CD14-positive monocyte (primary cell): ENCODE results near the gene ANKRD37. TPM values are rescaled to one million over a fixed set of nuclear protein-coding genes. Genes with fewer than 3 reads are reported as not detected.

Experiments
- DNase-seq, 3 donors: peaks; one replicate each; pipeline ENCODE4 v3.0.0-alpha.2; 2011 to 2022
- H2AFZ ChIP-seq: 2 replicates; pipeline ENCODE4 v1.6.0; 2012; ENCODE audit warnings: mild to moderate bottlenecking, low read depth, low read length, inconsistent platforms; ENCODE audit not compliant: insufficient read depth, poor library complexity, severe bottlenecking
- H3K27ac ChIP-seq, 2 donors: 1 replicate in 1 of 2; 2 replicates in 1 of 2; pipeline ENCODE4 v1.5.1; 2012 to 2013; ENCODE audit warnings: low read length in 2 of 2, control low read depth in 1 of 2, inconsistent platforms in 1 of 2, low read depth in 1 of 2, mild to moderate bottlenecking in 1 of 2
- H3K27me3 ChIP-seq, 2 donors: one replicate each; pipeline versions ENCODE4 v1.6.0 to v1.6.1; 2011 to 2013; ENCODE audit warnings: low read length in 2 of 2; ENCODE audit not compliant: control insufficient read depth in 2 of 2, insufficient read depth in 2 of 2
- H3K36me3 ChIP-seq, 2 donors: replicated peaks in 1 of 2; 1 replicate in 1 of 2; 2 replicates in 1 of 2; pipeline versions ENCODE4 v1.5.1 to v1.6.1; 2012 to 2013; ENCODE audit warnings: low read length in 2 of 2, control low read depth in 1 of 2, inconsistent platforms in 1 of 2, mild to moderate bottlenecking in 1 of 2; ENCODE audit not compliant: insufficient read depth in 2 of 2, control insufficient read depth in 1 of 2
- H3K4me1 ChIP-seq, 2 donors: 1 replicate in 1 of 2; 2 replicates in 1 of 2; pipeline versions ENCODE4 v1.5.1 to v1.6.1; 2012 to 2013; ENCODE audit warnings: low read length in 2 of 2, control low read depth in 1 of 2, inconsistent platforms in 1 of 2, mild to moderate bottlenecking in 1 of 2, moderate library complexity in 1 of 2; ENCODE audit not compliant: insufficient read depth in 2 of 2, control insufficient read depth in 1 of 2
- H3K4me2 ChIP-seq: replicated peaks from 2 replicates; pipeline ENCODE3; 2012; ENCODE audit warnings: low read length, moderate library complexity, mild to moderate bottlenecking; ENCODE audit not compliant: poor library complexity, severe bottlenecking; ENCODE audit errors: extremely low read depth
- H3K4me3 ChIP-seq, 3 experiments: fragments of 200-600 bp in 1 of 3; sonication (generic) in 1 of 3; replicated peaks in 1 of 3; 1 replicate in 2 of 3; 2 replicates in 1 of 3; pipeline ENCODE4 v1.5.1; 2011 to 2013; ENCODE audit warnings: low read length in 3 of 3, mild to moderate bottlenecking in 3 of 3, control low read depth in 2 of 3, low read depth in 2 of 3, inconsistent platforms in 1 of 3, moderate library complexity in 1 of 3
- H3K79me2 ChIP-seq: 2 replicates; pipeline ENCODE4 v1.6.0; 2012; ENCODE audit warnings: mild to moderate bottlenecking, control low read depth, inconsistent platforms, low read length, moderate library complexity; ENCODE audit not compliant: insufficient read depth
- H3K9ac ChIP-seq: 2 replicates; pipeline ENCODE4 v1.6.0; 2017; ENCODE audit warnings: low read length, mild to moderate bottlenecking; ENCODE audit not compliant: insufficient read depth, poor library complexity, severe bottlenecking
- H3K9me3 ChIP-seq, 2 donors: replicated peaks in 1 of 2; 1 replicate in 1 of 2; 2 replicates in 1 of 2; pipeline versions ENCODE4 v1.5.1 to v1.6.1; 2012 to 2013; ENCODE audit warnings: low read length in 2 of 2, control low read depth in 1 of 2; ENCODE audit not compliant: control insufficient read depth in 1 of 2, insufficient read depth in 1 of 2
- H4K20me1 ChIP-seq: 2 replicates; pipeline ENCODE4 v1.6.0; 2012; ENCODE audit warnings: mild to moderate bottlenecking, low read length, control low read depth, moderate library complexity; ENCODE audit not compliant: insufficient read depth
- H3K27ac Mint-ChIP-seq, 7 donors: one replicate each; pipeline ENCODE4 v1.8.0; 2020; ENCODE audit warnings: mild to moderate bottlenecking in 7 of 7, mixed read lengths in 7 of 7, moderate library complexity in 6 of 7, inconsistent platforms in 2 of 7
- H3K27me3 Mint-ChIP-seq, 3 donors: one replicate each; pipeline ENCODE4 v1.8.0; 2021 to 2022; ENCODE audit warnings: low read depth in 3 of 3, mild to moderate bottlenecking in 3 of 3, mixed read lengths in 3 of 3, moderate library complexity in 3 of 3, inconsistent platforms in 1 of 3
- H3K36me3 Mint-ChIP-seq, 2 donors: one replicate each; pipeline ENCODE4 v1.8.0; 2020; ENCODE audit warnings: mixed read lengths in 2 of 2, inconsistent platforms in 1 of 2, mild to moderate bottlenecking in 1 of 2
- H3K4me1 Mint-ChIP-seq: one replicate; pipeline ENCODE4 v1.8.0; 2020; ENCODE audit warnings: mild to moderate bottlenecking, mixed read lengths
- H3K4me3 Mint-ChIP-seq, 2 donors: one replicate each; pipeline ENCODE4 v1.8.0; 2020; ENCODE audit warnings: mild to moderate bottlenecking in 2 of 2, mixed read lengths in 2 of 2, moderate library complexity in 1 of 2
- H3K9me3 Mint-ChIP-seq, 7 donors: one replicate each; pipeline ENCODE4 v1.8.0; 2020 to 2022; ENCODE audit warnings: mixed read lengths in 7 of 7, mild to moderate bottlenecking in 6 of 7, moderate library complexity in 6 of 7, inconsistent platforms in 2 of 7
- CTCF ChIP-seq: fragments of 200-600 bp; IDR thresholded peaks from one replicate; pipeline ENCODE4 v1.8.0; 2022; ENCODE audit warnings: antibody characterized with exemption, mild to moderate bottlenecking
- whole genome bisulfite sequencing: methylation state at CpG from one replicate; pipeline ENCODE4 v1.1.5; 2013; ENCODE audit warnings: missing lambda C conversion rate; ENCODE audit not compliant: insufficient coverage; 5-methylcytosine and 5-hydroxymethylcytosine counted together
- intact Hi-C, 2 donors: fragments of 100-400 bp; cut with micrococcal nuclease; formaldehyde crosslinking; loops; one replicate each; pipeline versions ENCODE4 v1.15.0 to v1.15.1; 2023
- polyA plus RNA-seq, 3 donors: library from polyadenylated mRNA; depleted of rRNA in 1 of 3; unstranded in 2 of 3; stranded (reverse) in 1 of 3; fragments of 300-500 nt in 2 of 3; fragments of >200 nt in 1 of 3; fragmentation: Illumina TruSeq in 2 of 3; gene quantifications; 1 replicate in 2 of 3; 2 replicates in 1 of 3; pipeline ENCODE4 v1.2.3, GENCODE V29; 2012 to 2021

ANKRD37 gene
- polyA plus RNA-seq, 3 donors, result 4.2 to 6.5 (median 5.4) TPM

- peaks cover 0 to 2% (median 0%) of the 10 kb centered on the region in 7 donors for H3K9me3 Mint-ChIP-seq
- no peaks in the 10 kb centered on the region for H3K36me3 Mint-ChIP-seq
- H3K4me3 Mint-ChIP-seq, result no peak overlapping the region
- no peak for TF ChIP-seq CTCF
- DNase-seq, result no peak
- H3K9ac ChIP-seq, result no peak overlapping the region
- H3K4me3 ChIP-seq, result no peak overlapping the region
- no peaks in the 10 kb centered on the region for H3K36me3 ChIP-seq
- no peaks in the 10 kb centered on the region for H3K4me1 ChIP-seq
- no peaks in the 10 kb centered on the region for H3K9me3 ChIP-seq
- H3K79me2 ChIP-seq, result no peaks in the 10 kb centered on the region
- peaks cover 0 to 6% (median 3%) of the 10 kb centered on the region in 3 donors for H3K27me3 Mint-ChIP-seq
- H3K27me3 ChIP-seq, result no peaks in the 10 kb centered on the region
- no peak overlapping the region for H2AFZ ChIP-seq
- intact Hi-C loops, result no loop called here
- H3K27ac Mint-ChIP-seq, result no peak overlapping the region
- H4K20me1 ChIP-seq, result no peaks in the 10 kb centered on the region
- 100% methylated on average over 3 of the region's 4 CpGs for WGBS
- no peak overlapping the region for H3K27ac ChIP-seq
- H3K4me2 ChIP-seq, result no peak overlapping the region
- no peaks in the 10 kb centered on the region for H3K4me1 Mint-ChIP-seq
Measured at GRCh38 chr4:185358959-185359358, 37.7 kb upstream of the ANKRD37 start.

GRCh38 chr4:185359767-185360446 lies 36.7 kb upstream of the ANKRD37 start:
- Mint-ChIP-seq H3K4me3 (no peak overlapping the region), H3K4me1 (no peaks in the 10 kb centered on the region), H3K36me3 (no peaks in the 10 kb centered on the region), H3K9me3 (peaks cover 0 to 2% (median 0%) of the 10 kb centered on the region in 7 donors), H3K27ac (no peak overlapping the region), H3K27me3 (peaks cover 0 to 8% (median 3%) of the 10 kb centered on the region in 3 donors)
- Histone ChIP-seq H3K27ac (no peak overlapping the region), H3K4me1 (no peaks in the 10 kb centered on the region), H3K27me3 (no peaks in the 10 kb centered on the region), H3K9me3 (no peaks in the 10 kb centered on the region), H3K9ac (no peak overlapping the region), H3K4me3 (no peak overlapping the region), H3K36me3 (no peaks in the 10 kb centered on the region), H3K79me2 (no peaks in the 10 kb centered on the region), H3K4me2 (no peak overlapping the region), H4K20me1 (no peaks in the 10 kb centered on the region), H2AFZ (no peak overlapping the region)
- WGBS, result 100% methylated on average over 6 of the region's 8 CpGs
- DNase-seq, result no peak
- no peak for TF ChIP-seq CTCF
- intact Hi-C loops, result no loop called here
